Spleen (tissue), 11 donors: ENCODE data around the gene MEI1. TPM values are rescaled to one million over a fixed set of nuclear protein-coding genes. Genes with fewer than 3 reads are reported as not detected.

Experiments used
- DNase-seq: peaks from one replicate; pipeline ENCODE4 v3.0.0-alpha.2; 2020
- H3K27ac ChIP-seq, 8 donors: fragments of 200-600 bp; sonication (generic) in 7 of 8; 1 replicate in 4 of 8; 2 replicates in 4 of 8; pipeline versions ENCODE4 v1.5.0 to v1.8.0; 2016 to 2021; ENCODE audit warnings: inconsistent platforms in 4 of 8, mild to moderate bottlenecking in 4 of 8, moderate library complexity in 1 of 8
- H3K27me3 ChIP-seq, 7 donors: fragments of 200-600 bp; sonication (generic) in 6 of 7; replicated peaks in 1 of 7; 1 replicate in 4 of 7; 2 replicates in 3 of 7; pipeline versions ENCODE4 v1.5.0 to v1.8.0; 2016 to 2021; ENCODE audit warnings: inconsistent platforms in 3 of 7, mild to moderate bottlenecking in 1 of 7
- H3K36me3 ChIP-seq, 6 donors: fragments of 200-600 bp; sonication (generic) in 5 of 6; 1 replicate in 4 of 6; 2 replicates in 2 of 6; pipeline versions ENCODE4 v1.5.0 to v1.8.0; 2016 to 2021; ENCODE audit warnings: inconsistent platforms in 2 of 6
- H3K4me1 ChIP-seq, 6 donors: fragments of 200-600 bp; sonication (generic) in 5 of 6; 1 replicate in 3 of 6; 2 replicates in 3 of 6; pipeline versions ENCODE4 v1.5.0 to v1.8.0; 2016 to 2021; ENCODE audit warnings: inconsistent platforms in 3 of 6
- H3K4me3 ChIP-seq, 8 donors: fragments of 200-600 bp; sonication (generic) in 7 of 8; 1 replicate in 4 of 8; 2 replicates in 4 of 8; pipeline versions ENCODE4 v1.5.0 to v1.8.0; 2016 to 2021; ENCODE audit warnings: inconsistent platforms in 4 of 8, mild to moderate bottlenecking in 4 of 8, moderate library complexity in 2 of 8
- H3K9me3 ChIP-seq, 8 donors: fragments of 200-600 bp; sonication (generic) in 7 of 8; 1 replicate in 4 of 8; 2 replicates in 4 of 8; pipeline versions ENCODE4 v1.5.0 to v1.8.0; 2016 to 2021; ENCODE audit warnings: inconsistent platforms in 4 of 8
- POLR2A ChIP-seq, 3 donors: fragments of 450-650 bp; IDR thresholded peaks; one replicate each; pipeline ENCODE4 v1.5.1; 2017; ENCODE audit warnings: antibody characterized with exemption in 3 of 3, mild to moderate bottlenecking in 1 of 3
- POLR2AphosphoS5 ChIP-seq, 3 donors: sonication (generic); formaldehyde crosslinking; IDR thresholded peaks; one replicate each; pipeline ENCODE4 v1.5.1; 2017; ENCODE audit warnings: antibody characterized with exemption in 3 of 3
- WGBS, 5 donors: extraction: QIAGEN DNeasy Blood & Tissue Kit in 3 of 5; methylation state at CpG; one replicate each; pipeline versions ENCODE4 v1.1.5 to v1.1.7; 2013 to 2018; 5-methylcytosine and 5-hydroxymethylcytosine counted together
- intact Hi-C: fragments of 100-400 bp; cut with DNase I; formaldehyde crosslinking; loops from one replicate; pipeline ENCODE4 v1.15.0; 2023; ENCODE audit warnings: low total_unique reads
- polyA plus RNA-seq, 3 donors: library from polyadenylated mRNA; stranded (reverse); fragments of 200-250 nt; gene quantifications; one replicate each; pipeline ENCODE4 v1.2.1, GENCODE V29; 2013
- total RNA-seq, 7 donors: library from RNA; depleted of rRNA in 3 of 7; stranded (reverse); fragments of >200 nt in 3 of 7; fragmentation: NEBNext Ultra II Directional in 4 of 7; extraction: Animal tissue kit (Norgen Biotek cat#: 25700) in 4 of 7; gene quantifications; one replicate each; pipeline versions ENCODE4 v1.1.0 to v1.2.1, GENCODE V29; 2016 to 2021
- TF ChIP-seq, protein P1 (sequence below), 11 experiments: fragments of 200-600 bp in 7 of 11; fragments of 450-650 bp in 4 of 11; sonication (generic) in 4 of 11; IDR thresholded peaks in 8 of 11; conservative IDR thresholded peaks in 3 of 11; 1 replicate in 7 of 11; 2 replicates in 4 of 11; pipeline versions ENCODE4 v1.4.0 to v1.8.0; 2016 to 2021; ENCODE audit warnings: antibody characterized with exemption in 11 of 11, inconsistent platforms in 4 of 11, mild to moderate bottlenecking in 1 of 11
- donor health status: healthy with polysubstance abuse.
- donor health status: DM: no; HTN: no; CAD: no; lungs with moderate emphysema.
- donor health status: DM: no; HTN: no; CAD: no.
- donor health status: Bipolar disorder and iron deficiency.
- donor health status: healthy.
- donor health status: DM: no; HTN: no; CAD: no.
- donor health status: DM: yes; HTN: yes; CAD: no.

The MEI1 gene
- total and polyA plus RNA-seq, 10 donors: 17.7 to 56.5 (median 22.1) TPM

DNA sequence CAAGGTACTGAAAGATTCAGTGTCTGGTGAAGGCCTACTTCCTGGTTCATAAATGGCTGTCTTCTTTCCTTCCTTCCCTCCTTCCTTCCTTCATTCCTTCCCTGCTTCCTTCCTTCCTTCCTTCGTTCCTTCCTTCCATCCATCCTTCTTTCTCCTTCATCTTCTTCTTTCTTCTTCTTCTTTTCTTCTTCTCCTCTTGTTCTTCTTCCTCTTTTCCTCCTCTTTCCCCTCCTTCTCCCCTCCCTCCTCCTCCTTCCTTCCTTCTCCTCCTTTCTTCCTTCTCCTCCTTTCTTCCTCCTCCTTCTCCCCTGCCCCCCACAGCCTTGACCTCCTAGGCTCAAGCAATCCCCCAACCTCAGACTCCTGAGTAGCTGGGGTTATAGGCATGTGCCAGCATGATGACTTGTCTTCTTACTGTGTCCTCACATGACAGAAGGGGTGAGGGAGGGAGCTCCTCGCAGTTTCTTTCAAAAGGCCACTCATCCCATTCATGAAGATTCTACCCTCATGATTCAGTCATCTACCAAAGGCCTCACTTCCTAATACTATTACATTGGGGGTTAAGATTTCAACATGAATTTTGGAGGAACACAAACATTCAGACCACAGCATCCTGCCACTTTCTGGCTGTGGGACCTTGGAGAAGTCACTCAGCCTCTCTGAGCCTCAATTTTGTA is 78.6 kb downstream of the MEI1 start:
- DNase-seq: no peak
- TF ChIP-seq POLR2AphosphoS5 (IDR thresholded peaks at IDR 0.05): no peak
- TF ChIP-seq POLR2A (IDR thresholded peaks at IDR 0.05): no peak
- TF ChIP-seq, protein P1, sequence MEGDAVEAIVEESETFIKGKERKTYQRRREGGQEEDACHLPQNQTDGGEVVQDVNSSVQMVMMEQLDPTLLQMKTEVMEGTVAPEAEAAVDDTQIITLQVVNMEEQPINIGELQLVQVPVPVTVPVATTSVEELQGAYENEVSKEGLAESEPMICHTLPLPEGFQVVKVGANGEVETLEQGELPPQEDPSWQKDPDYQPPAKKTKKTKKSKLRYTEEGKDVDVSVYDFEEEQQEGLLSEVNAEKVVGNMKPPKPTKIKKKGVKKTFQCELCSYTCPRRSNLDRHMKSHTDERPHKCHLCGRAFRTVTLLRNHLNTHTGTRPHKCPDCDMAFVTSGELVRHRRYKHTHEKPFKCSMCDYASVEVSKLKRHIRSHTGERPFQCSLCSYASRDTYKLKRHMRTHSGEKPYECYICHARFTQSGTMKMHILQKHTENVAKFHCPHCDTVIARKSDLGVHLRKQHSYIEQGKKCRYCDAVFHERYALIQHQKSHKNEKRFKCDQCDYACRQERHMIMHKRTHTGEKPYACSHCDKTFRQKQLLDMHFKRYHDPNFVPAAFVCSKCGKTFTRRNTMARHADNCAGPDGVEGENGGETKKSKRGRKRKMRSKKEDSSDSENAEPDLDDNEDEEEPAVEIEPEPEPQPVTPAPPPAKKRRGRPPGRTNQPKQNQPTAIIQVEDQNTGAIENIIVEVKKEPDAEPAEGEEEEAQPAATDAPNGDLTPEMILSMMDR (IDR thresholded peaks at IDR 0.05 in 8 of 11, conservative IDR thresholded peaks at IDR 0.05 in 3 of 11): no peak
- peaks cover 13 to 29% (median 26%) of the 10 kb centered on the region in 6 donors for H3K4me1 ChIP-seq
- WGBS, 5 donors: 50 to 82% (median 72%) methylated on average over 2 of the region's 2 CpGs
- no peaks in the 10 kb centered on the region for H3K9me3 ChIP-seq
- no peak overlapping the region for H3K4me3 ChIP-seq
- no peaks in the 10 kb centered on the region for H3K27me3 ChIP-seq
- no peak overlapping the region for H3K27ac ChIP-seq
- intact Hi-C loops: no loop called here
- no peaks in the 10 kb centered on the region for H3K36me3 ChIP-seq

DNA sequence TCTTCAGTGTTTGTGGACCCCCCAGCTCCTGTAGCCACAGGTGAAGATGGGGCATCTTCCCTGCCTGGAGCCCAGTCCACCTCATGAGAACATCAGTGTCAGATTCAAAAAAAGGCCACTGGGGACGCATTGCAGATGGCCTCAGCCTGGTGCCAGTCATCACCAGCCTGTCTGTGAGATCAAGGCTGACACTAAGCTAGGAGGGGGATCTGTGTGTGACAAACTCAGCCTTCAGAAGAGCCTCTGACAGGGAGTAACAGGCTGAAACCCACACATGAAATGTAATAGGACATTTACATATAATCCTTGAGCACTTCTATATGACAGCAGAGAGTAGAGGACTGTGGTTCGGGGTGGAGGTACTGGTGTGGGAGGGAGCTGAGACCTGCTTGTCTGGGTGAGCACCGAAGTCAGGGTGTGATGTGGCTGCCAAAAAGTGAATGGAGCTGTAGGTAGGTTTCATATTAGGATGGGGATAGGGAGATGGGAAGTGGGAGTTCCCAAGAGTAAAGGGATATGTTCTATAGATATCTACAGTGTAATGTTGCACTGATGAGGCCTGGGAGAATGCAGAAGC is 80.7 kb downstream of the MEI1 start:
- Histone ChIP-seq H3K27ac (peak overlapping the region; percentile 72 to 92 (median 84)), H3K36me3 (peaks cover 0 to 14% (median 2%) of the 10 kb centered on the region in 6 donors), H3K27me3 (no peaks in the 10 kb centered on the region), H3K9me3 (no peaks in the 10 kb centered on the region), H3K4me1 (peaks cover 9 to 45% (median 27%) of the 10 kb centered on the region in 6 donors), H3K4me3 (no peak overlapping the region)
- DNase-seq: peak; percentile 38
- intact Hi-C loops: no loop called here
- WGBS, 5 donors: 57 to 67% (median 61%) methylated on average over 3 of the region's 3 CpGs
- TF ChIP-seq POLR2A (IDR thresholded peaks at IDR 0.05) (no peak), POLR2AphosphoS5 (IDR thresholded peaks at IDR 0.05) (no peak)
- TF ChIP-seq, protein P1 (IDR thresholded peaks at IDR 0.05 in 8 of 11, conservative IDR thresholded peaks at IDR 0.05 in 3 of 11): no peak

DNA sequence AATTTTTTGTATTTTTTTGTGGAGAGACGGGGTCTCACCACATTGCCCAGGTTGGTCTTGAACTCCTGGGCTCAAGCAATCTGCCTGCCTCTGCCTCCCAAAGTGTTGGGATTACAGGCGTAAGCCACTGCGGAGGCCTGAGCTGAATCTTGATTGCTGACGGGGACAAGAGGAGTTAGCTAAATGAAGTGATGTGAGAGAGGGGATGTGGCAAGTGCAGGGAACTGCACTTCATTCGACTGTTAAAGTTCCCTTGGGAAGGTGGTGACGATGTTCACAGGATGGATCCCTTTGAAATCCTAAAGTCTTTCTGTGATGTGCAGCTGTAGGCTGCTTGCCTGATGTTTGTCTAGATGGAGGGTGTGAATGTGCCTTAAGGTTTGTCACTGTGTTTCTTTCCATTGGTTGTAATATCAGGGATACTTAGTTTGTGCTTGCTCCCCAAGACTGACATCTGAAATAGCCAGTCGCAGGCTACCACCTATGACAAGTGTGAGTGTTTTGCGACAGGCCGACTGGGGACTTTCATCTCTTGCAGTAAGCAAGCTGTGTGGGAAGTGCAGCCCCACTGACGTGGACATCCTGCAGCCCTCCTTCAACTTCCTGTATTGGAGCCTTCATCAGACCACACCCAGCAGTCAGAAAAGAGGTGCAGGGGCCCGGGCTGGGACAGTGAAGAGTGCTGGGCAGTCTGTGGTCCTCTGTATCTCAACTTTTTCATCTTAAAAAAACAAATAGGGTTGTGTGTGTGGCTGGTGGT is 81.6 kb downstream of the MEI1 start:
- Histone ChIP-seq H3K27me3 (no peaks in the 10 kb centered on the region), H3K4me3 (peak overlapping the region in 7 of 8 donors; percentile 13 to 67 (median 36)), H3K27ac (peak overlapping the region; percentile 72 to 92 (median 84)), H3K4me1 (peaks cover 9 to 45% (median 27%) of the 10 kb centered on the region in 6 donors), H3K9me3 (no peaks in the 10 kb centered on the region), H3K36me3 (peaks cover 0 to 18% (median 2%) of the 10 kb centered on the region in 6 donors)
- DNase-seq: peak; percentile 97
- 39 to 56% (median 44%) methylated on average over 9 to 11 of the region's 11 CpGs for WGBS, 5 donors
- TF ChIP-seq POLR2A (IDR thresholded peaks at IDR 0.05): peak in 2 of 3 donors; percentile 61 to 71
- TF ChIP-seq, protein P1 (IDR thresholded peaks at IDR 0.05 in 8 of 11, conservative IDR thresholded peaks at IDR 0.05 in 3 of 11): peak in 2 of 11 experiments; percentile 5 to 6
- peak in 2 of 3 donors; percentile 85 to 94 for TF ChIP-seq POLR2AphosphoS5 (IDR thresholded peaks at IDR 0.05)
- intact Hi-C loops: no loop called here
